GM12878 (cell line): ENCODE data around the gene PFKFB3. TPM values are rescaled to one million over a fixed set of nuclear protein-coding genes. Genes with fewer than 3 reads are reported as not detected.

Experiments
- ATAC-seq: fragments of 200-7000 bp; cut with Tn5 transposase; 3 replicates; pipeline ENCODE4 v1.9.1; 2020; ENCODE audit warnings: mild to moderate bottlenecking, moderate library complexity
- BruUV-seq: library from RNA; stranded (reverse); fragments of 400-500 nt; replicated peaks from 2 replicates; lab custom pipeline; 2021; lab: Mats Ljungman, UMichigan
- CTCF ChIA-PET: fragments of 300-600 bp; sonication (Branson Sonifier 250); formaldehyde crosslinking; extraction: SDS; loops from one replicate; lab custom pipeline; 2021; ENCODE audit warnings: inconsistent platforms; lab: Yijun Ruan, JAX
- POLR2A ChIA-PET: fragments of 350-600 bp; formaldehyde crosslinking; extraction: SDS; loops from one replicate; lab custom pipeline; 2021; ENCODE audit warnings: inconsistent platforms; lab: Charles Lee
- RAD21 ChIA-PET: fragments of 300-600 bp; sonication (Branson Sonifier 250); formaldehyde crosslinking; loops from one replicate; lab custom pipeline; 2023; ENCODE audit warnings: antibody characterized with exemption; ENCODE audit not compliant: unreplicated experiment; lab: Charles Lee
- SMC1A ChIA-PET: fragments of 300-600 bp; sonication (Branson Sonifier 250); formaldehyde crosslinking; loops from one replicate; lab custom pipeline; 2023; ENCODE audit not compliant: unreplicated experiment, uncharacterized antibody; lab: Charles Lee
- DNase-seq: peaks from one replicate; pipeline ENCODE4 v3.0.0-alpha.2; 2011; ENCODE audit warnings: low read depth, low spot score
- FAIRE-seq: peaks from 3 replicates; lab custom pipeline; 2011; peaks lifted over from hg19 to GRCh38; lab: Jason Lieb, UNC
- H2AFZ ChIP-seq: 2 replicates; pipeline ENCODE4 v1.6.0; 2011; ENCODE audit warnings: low read depth, low read length, control low read depth; ENCODE audit not compliant: control insufficient read depth
- H3K27ac ChIP-seq: 2 replicates; pipeline ENCODE4 v1.5.1; 2011; ENCODE audit warnings: control low read depth; ENCODE audit not compliant: control insufficient read depth, insufficient read depth
- H3K27me3 ChIP-seq, 2 experiments: replicated peaks in 1 of 2; 2 replicates each; pipeline versions ENCODE4 v1.6.0 to v1.6.1; 2011; ENCODE audit warnings: low read length in 1 of 2; ENCODE audit not compliant: control insufficient read depth in 2 of 2, insufficient read depth in 2 of 2
- H3K36me3 ChIP-seq, 2 experiments: 2 replicates each; pipeline ENCODE4 v1.5.1; 2011; ENCODE audit warnings: low read length in 1 of 2; ENCODE audit not compliant: control insufficient read depth in 2 of 2, insufficient read depth in 2 of 2
- H3K4me1 ChIP-seq: 2 replicates; pipeline ENCODE4 v1.6.1; 2011; ENCODE audit warnings: mild to moderate bottlenecking, low read length, moderate library complexity, mixed read lengths; ENCODE audit not compliant: control insufficient read depth, insufficient read depth
- H3K4me2 ChIP-seq: 2 replicates; pipeline ENCODE4 v1.6.0; 2011; ENCODE audit warnings: control low read depth; ENCODE audit not compliant: control insufficient read depth, insufficient read depth
- H3K4me3 ChIP-seq: fragments of 200-600 bp; sonication (generic); 2 replicates; pipeline ENCODE4 v1.5.1; 2016
- H3K79me2 ChIP-seq: 2 replicates; pipeline ENCODE4 v1.6.0; 2011; ENCODE audit warnings: low read length; ENCODE audit not compliant: control insufficient read depth, insufficient read depth
- H3K9ac ChIP-seq: 2 replicates; pipeline ENCODE4 v1.8.0; 2011; ENCODE audit warnings: low read length, control low read depth, mixed read lengths; ENCODE audit not compliant: control insufficient read depth, insufficient read depth
- H3K9me3 ChIP-seq: replicated peaks from 3 replicates; pipeline ENCODE4 v1.5.1; 2011; ENCODE audit warnings: mild to moderate bottlenecking, low read length; ENCODE audit not compliant: control insufficient read depth, insufficient read depth
- H4K20me1 ChIP-seq: 2 replicates; pipeline ENCODE4 v1.6.0; 2011; ENCODE audit not compliant: control insufficient read depth, insufficient read depth
- BACH1 ChIP-seq: fragments of 450-650 bp; IDR thresholded peaks from 2 replicates; pipeline ENCODE4 v1.6.1; 2017; ENCODE audit warnings: mild to moderate bottlenecking, borderline replicate concordance
- BHLHE40 ChIP-seq, 2 experiments: fragments of 450-650 bp in 1 of 2; IDR thresholded peaks; 2 replicates each; pipeline ENCODE4 v1.6.1; 2011 to 2017; ENCODE audit warnings: low read depth in 2 of 2, borderline replicate concordance in 1 of 2, improper control_type of control experiment in 1 of 2, low read length in 1 of 2, mild to moderate bottlenecking in 1 of 2
- CHD4 ChIP-seq: fragments of 200-600 bp; sonication (generic); IDR thresholded peaks from 2 replicates; pipeline ENCODE4 v1.6.1; 2016; ENCODE audit warnings: mild to moderate bottlenecking
- EGR1 ChIP-seq, 2 experiments: IDR thresholded peaks; 1 replicate in 1 of 2; 2 replicates in 1 of 2; pipeline ENCODE4 v1.6.1; 2011 to 2012; ENCODE audit warnings: low read depth in 2 of 2, low read length in 2 of 2, borderline replicate concordance in 1 of 2, mild to moderate bottlenecking in 1 of 2, moderate library complexity in 1 of 2
- HDAC2 ChIP-seq: fragments of 200-600 bp; sonication (generic); IDR thresholded peaks from 2 replicates; pipeline ENCODE4 v1.6.1; 2017
- HDAC6 ChIP-seq: fragments of 200-600 bp; sonication (generic); IDR thresholded peaks from one replicate; pipeline ENCODE4 v1.8.0; 2017; ENCODE audit warnings: antibody characterized with exemption; ENCODE audit not compliant: unreplicated experiment
- NBN ChIP-seq: fragments of 450-650 bp; IDR thresholded peaks from 2 replicates; pipeline ENCODE4 v1.6.1; 2016
- RAD21 ChIP-seq: IDR thresholded peaks from 2 replicates; pipeline ENCODE4 v1.6.1; 2011; ENCODE audit warnings: mild to moderate bottlenecking, low read depth, low read length, moderate library complexity; ENCODE audit not compliant: insufficient read depth
- WGBS: methylation state at CpG from one replicate; pipeline ENCODE4 v1.1.6; 2016; ENCODE audit warnings: low lambda C conversion rate; ENCODE audit not compliant: insufficient replicate concordance, insufficient coverage; ENCODE audit errors: missing lambda C conversion rate; 5-methylcytosine and 5-hydroxymethylcytosine counted together
- in situ Hi-C: fragments of 300-500 bp; cut with MboI; formaldehyde crosslinking; loops from 9 replicates; pipeline ENCODE4 v1.14.3; 2018; ENCODE audit warnings: mixed read lengths
- intact Hi-C: fragments of 100-400 bp; cut with micrococcal nuclease; formaldehyde crosslinking; loops from one replicate; pipeline ENCODE4 v1.14.2; 2022; ENCODE audit not compliant: unreplicated experiment
- polyA plus RNA-seq, 11 experiments: library from polyadenylated mRNA; depleted of rRNA in 4 of 11; unstranded in 6 of 11; stranded (reverse) in 5 of 11; fragments of >200 nt; fragmentation: Nextera tagmentation in 4 of 11; fragmentation: Illumina TruSeq in 1 of 11; extraction: Ambion mirVana in 4 of 11; extraction: Trizol in 1 of 11; gene quantifications; 1 replicate in 1 of 11; 2 replicates in 10 of 11; pipeline versions ENCODE4 v1.2.1 to v1.2.3, GENCODE V29; 2011 to 2016; ENCODE audit warnings: inconsistent platforms in 2 of 11, missing spikeins in 2 of 11, low read depth in 1 of 11
- total RNA-seq, 4 experiments: library from RNA; depleted of rRNA in 3 of 4; stranded (reverse); fragments of >200 nt in 3 of 4; fragmentation: Illumina TruSeq in 1 of 4; extraction: Trizol in 1 of 4; gene quantifications; 2 replicates each; pipeline versions ENCODE4 v1.2.1 to v1.2.3, GENCODE V29; 2013 to 2021
- TF ChIP-seq, protein P1 (sequence below): fragments of 450-650 bp; IDR thresholded peaks from 2 replicates; pipeline ENCODE4 v1.6.1; 2014; ENCODE audit warnings: mild to moderate bottlenecking
- TF ChIP-seq, protein P2 (sequence below): IDR thresholded peaks from 2 replicates; pipeline ENCODE4 v1.6.1; 2011; ENCODE audit warnings: mild to moderate bottlenecking, low read depth, low read length, moderate library complexity; ENCODE audit not compliant: insufficient replicate concordance
- TF ChIP-seq, protein P3 (sequence below): fragments of 450-650 bp; IDR thresholded peaks from 2 replicates; pipeline ENCODE4 v1.6.1; 2016; ENCODE audit warnings: mild to moderate bottlenecking

The PFKFB3 gene
- total and polyA plus RNA-seq, 10 of the 15 experiments (the other 5 are each of a cell fraction or from before 2014, with no cell fraction given) = 1.6 to 46.7 (median 13.7) TPM

DNA sequence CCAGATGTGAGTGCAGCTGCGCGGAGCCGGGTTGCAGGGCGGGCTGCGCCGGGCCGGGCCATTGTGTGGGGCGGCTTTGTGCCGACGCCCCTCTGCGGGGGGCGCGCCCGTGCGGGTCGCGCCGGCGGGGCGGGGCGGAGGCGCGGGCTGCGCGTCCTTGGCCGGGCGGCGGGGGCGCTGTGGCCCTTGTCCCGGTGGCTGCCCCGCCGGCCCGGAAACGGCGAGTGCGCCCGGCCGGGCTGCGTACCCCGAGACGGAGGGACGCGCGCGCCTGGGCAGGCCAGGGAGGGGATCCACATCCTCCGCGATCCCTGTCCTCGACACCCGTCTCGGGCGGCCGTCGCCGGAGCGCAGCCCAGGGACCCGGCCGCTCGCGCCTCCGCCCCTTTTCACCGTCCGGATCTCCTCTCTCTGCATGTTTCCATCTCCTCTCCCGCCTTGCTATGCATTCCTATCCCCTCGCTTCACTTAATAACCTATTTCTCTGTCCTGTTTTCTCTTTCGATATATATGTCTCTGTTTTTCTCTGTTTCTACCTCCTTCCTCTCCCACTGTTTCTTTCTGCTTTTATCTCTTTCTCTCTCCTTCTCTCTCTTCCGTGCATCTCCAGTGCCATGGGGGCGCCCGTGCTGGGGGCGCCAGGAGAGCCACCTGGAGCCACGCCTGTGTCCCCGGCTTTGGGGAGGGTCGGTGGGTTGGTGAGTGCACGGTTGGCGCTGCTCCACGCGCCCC, 765 bp downstream of the PFKFB3 start (continued):
- peak; percentile 52; the same call in 1 of the 2 replicates for TF ChIP-seq HDAC2
- peak; percentile 30; the same call in 1 of the 2 replicates for TF ChIP-seq BACH1
- TF ChIP-seq, protein P1, sequence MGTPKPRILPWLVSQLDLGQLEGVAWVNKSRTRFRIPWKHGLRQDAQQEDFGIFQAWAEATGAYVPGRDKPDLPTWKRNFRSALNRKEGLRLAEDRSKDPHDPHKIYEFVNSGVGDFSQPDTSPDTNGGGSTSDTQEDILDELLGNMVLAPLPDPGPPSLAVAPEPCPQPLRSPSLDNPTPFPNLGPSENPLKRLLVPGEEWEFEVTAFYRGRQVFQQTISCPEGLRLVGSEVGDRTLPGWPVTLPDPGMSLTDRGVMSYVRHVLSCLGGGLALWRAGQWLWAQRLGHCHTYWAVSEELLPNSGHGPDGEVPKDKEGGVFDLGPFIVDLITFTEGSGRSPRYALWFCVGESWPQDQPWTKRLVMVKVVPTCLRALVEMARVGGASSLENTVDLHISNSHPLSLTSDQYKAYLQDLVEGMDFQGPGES = no peak
- peak; percentile 23 to 89; a peak in 3 of 4 replicates for TF ChIP-seq BHLHE40 (IDR thresholded peaks at IDR 0.05; ENCODE audit: borderline replicate concordance in 1 of 2, low read depth in 2 of 2, low read length in 1 of 2)
- TF ChIP-seq RAD21 = peak; percentile 43; the same call in 1 of the 2 replicates
- 0 out of 2 replicates have a peak, but pooled peaks have one; percentile 49 for TF ChIP-seq NBN

DNA sequence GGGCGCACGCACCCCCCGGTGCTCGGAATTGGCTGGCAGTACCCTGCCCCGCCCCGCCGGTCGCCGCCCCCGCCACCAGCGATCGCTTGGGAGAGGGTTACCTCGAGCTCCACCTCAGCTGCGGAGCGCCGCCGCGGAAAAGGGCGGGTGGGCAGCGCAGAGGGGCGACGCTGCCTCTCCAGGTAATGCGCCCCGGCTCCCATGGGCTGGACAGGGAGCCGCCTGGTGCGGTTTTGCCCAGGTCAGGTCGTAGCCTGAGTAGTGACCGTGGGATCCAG, 1.3 kb downstream of the PFKFB3 start:
- ChIA-PET POLR2A (interaction anchor here (2.3 kb wide), 1 partner anchor 197 kb away, joined by 7 read pairs; no protein-coding TSS in a partner anchor), RAD21 (interaction anchor here (1.2 to 5.1 kb wide), 7 partner anchors 71 to 206 kb away, joined by 3 to 35 read pairs (median 7); no protein-coding TSS in a partner anchor), CTCF (interaction anchor here (0.8 to 2.8 kb wide), 7 partner anchors 52 to 202 kb away, joined by 3 to 27 read pairs (median 6); no protein-coding TSS in a partner anchor), SMC1A (interaction anchor here (0.9 to 3.9 kb wide), 7 partner anchors 66 to 198 kb away, joined by 3 to 22 read pairs (median 3); no protein-coding TSS in a partner anchor)
- in situ Hi-C loops = loop anchor here (5.0 kb wide), 1 partner anchor 198 kb away; no protein-coding TSS in a partner anchor
- Histone ChIP-seq H2AFZ (no peak overlapping the region), H4K20me1 (peaks cover 10% of the 10 kb centered on the region; the same call in 1 of the 2 replicates), H3K27me3 (no peaks in the 10 kb centered on the region), H3K9me3 (no peaks in the 10 kb centered on the region), H3K9ac (peak overlapping the region; percentile 28; the same call in 1 of the 2 replicates), H3K4me2 (peak overlapping the region; percentile 69), H3K27ac (no peak overlapping the region), H3K4me1 (peaks cover 10% of the 10 kb centered on the region), H3K79me2 (peaks cover 2% of the 10 kb centered on the region), H3K4me3 (peak overlapping the region; percentile 95), H3K36me3 (no peaks in the 10 kb centered on the region)
- BruUV-seq = no TSS peak
- no peak for DNase-seq
- no peak for FAIRE-seq
- peak; percentile 29 for ATAC-seq
- WGBS = 4% methylated on average over 13 of the region's 28 CpGs
- intact Hi-C loops = loop anchor here (5.0 kb wide), 2 partner anchors 93 to 112 kb away; no protein-coding TSS in a partner anchor
- TF ChIP-seq HDAC6 = peak; percentile 99
- 0 out of 3 replicates have a peak, but pooled peaks of 1 of the 2 experiments have one; percentile 45 for TF ChIP-seq EGR1 (IDR thresholded peaks at IDR 0.05; ENCODE audit: borderline replicate concordance in 1 of 2, low read depth in 2 of 2, low read length in 2 of 2)
- TF ChIP-seq, protein P2, sequence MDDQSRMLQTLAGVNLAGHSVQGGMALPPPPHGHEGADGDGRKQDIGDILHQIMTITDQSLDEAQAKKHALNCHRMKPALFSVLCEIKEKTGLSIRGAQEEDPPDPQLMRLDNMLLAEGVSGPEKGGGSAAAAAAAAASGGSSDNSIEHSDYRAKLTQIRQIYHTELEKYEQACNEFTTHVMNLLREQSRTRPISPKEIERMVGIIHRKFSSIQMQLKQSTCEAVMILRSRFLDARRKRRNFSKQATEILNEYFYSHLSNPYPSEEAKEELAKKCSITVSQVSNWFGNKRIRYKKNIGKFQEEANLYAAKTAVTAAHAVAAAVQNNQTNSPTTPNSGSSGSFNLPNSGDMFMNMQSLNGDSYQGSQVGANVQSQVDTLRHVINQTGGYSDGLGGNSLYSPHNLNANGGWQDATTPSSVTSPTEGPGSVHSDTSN = no peak
- no peak for TF ChIP-seq CHD4
- TF ChIP-seq, protein P3, sequence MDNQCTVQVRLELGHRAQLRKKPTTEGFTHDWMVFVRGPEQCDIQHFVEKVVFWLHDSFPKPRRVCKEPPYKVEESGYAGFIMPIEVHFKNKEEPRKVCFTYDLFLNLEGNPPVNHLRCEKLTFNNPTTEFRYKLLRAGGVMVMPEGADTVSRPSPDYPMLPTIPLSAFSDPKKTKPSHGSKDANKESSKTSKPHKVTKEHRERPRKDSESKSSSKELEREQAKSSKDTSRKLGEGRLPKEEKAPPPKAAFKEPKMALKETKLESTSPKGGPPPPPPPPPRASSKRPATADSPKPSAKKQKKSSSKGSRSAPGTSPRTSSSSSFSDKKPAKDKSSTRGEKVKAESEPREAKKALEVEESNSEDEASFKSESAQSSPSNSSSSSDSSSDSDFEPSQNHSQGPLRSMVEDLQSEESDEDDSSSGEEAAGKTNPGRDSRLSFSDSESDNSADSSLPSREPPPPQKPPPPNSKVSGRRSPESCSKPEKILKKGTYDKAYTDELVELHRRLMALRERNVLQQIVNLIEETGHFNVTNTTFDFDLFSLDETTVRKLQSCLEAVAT = 0 out of 2 replicates have a peak, but pooled peaks have one; percentile 0
